ENCODE measurements around the gene COPRS.
A peak's percentile ranks its signal among the peaks of the same experiment; 100 is the strongest.
"Not testable (repeated sequence)": the region's sequence is repeated elsewhere in the genome, so short reads cannot be mapped to it uniquely, and the experiment has no call there.

Gene COPRS

GRCh38 chr17:31843070-31843745 is 15.8 kb downstream of the COPRS start:
- DNase-seq: peak; percentile 2

GRCh38 chr17:31842195-31843069 is 16.6 kb downstream of the COPRS start:
- peak; percentile 70 for DNase-seq

GRCh38 chr17:31841850-31842194 is 17.2 kb downstream of the COPRS start:
- no peak for DNase-seq

GRCh38 chr17:31838636-31839225 is 20.3 kb downstream of the COPRS start:
- DNase-seq: no peak

GRCh38 chr17:31835984-31836383 is 23.1 kb downstream of the COPRS start:
- DNase-seq: no peak

GRCh38 chr17:31834448-31834847 is 24.6 kb downstream of the COPRS start:
- DNase-seq: no peak

GRCh38 chr17:31832746-31833145 is 26.3 kb downstream of the COPRS start:
- no peak for DNase-seq

GRCh38 chr17:31830971-31831858 is 27.8 kb downstream of the COPRS start:
- DNase-seq: no peak

- no peak for DNase-seq
These were observed 29.4 kb downstream of the COPRS start for GRCh38 chr17:31829649-31830048.

GRCh38 chr17:31828955-31829354 is 30.1 kb downstream of the COPRS start:
- not testable (repeated sequence) for DNase-seq

GRCh38 chr17:31825961-31826691 is 32.9 kb downstream of the COPRS start:
- DNase-seq: no peak

GRCh38 chr17:31824766-31825360 is 34.2 kb downstream of the COPRS start:
- no peak for DNase-seq

GRCh38 chr17:31823014-31823413 is 36.0 kb downstream of the COPRS start:
- DNase-seq: no peak

- no peak for DNase-seq
These were observed 38.2 kb downstream of the COPRS start for GRCh38 chr17:31820691-31821435.

- DNase-seq: no peak
These were observed 39.5 kb downstream of the COPRS start for GRCh38 chr17:31819578-31819977.

GRCh38 chr17:31818863-31819262 is 40.2 kb downstream of the COPRS start:
- DNase-seq: not testable (repeated sequence)

GRCh38 chr17:31815212-31815730 is 43.8 kb downstream of the COPRS start:
- no peak for DNase-seq

- no peak for DNase-seq
These were observed 47.9 kb downstream of the COPRS start for GRCh38 chr17:31811101-31811500.

- DNase-seq: not testable (repeated sequence)
These were observed 49.2 kb downstream of the COPRS start for GRCh38 chr17:31809876-31810275.

- DNase-seq: no peak
These were observed 50.5 kb downstream of the COPRS start for GRCh38 chr17:31808521-31809050.
